GM18519 (cell line): Measurements from ENCODE around the gene FHL2.

Source experiments
- ATAC-seq: cut with Tn5 transposase; IDR thresholded peaks from one replicate; pipeline ENCODE4 v1.9.1; 2021; ENCODE audit warnings: mild to moderate bottlenecking, moderate library complexity; ENCODE audit not compliant: unreplicated experiment, low FRiP score

Gene FHL2

GRCh38 chr2:105399207-105399861, 483 bp upstream of the FHL2 start:
- no peak for ATAC-seq

- no peak for ATAC-seq
Measured at GRCh38 chr2:105397953-105398335, 907 bp downstream of the FHL2 start.

GRCh38 chr2:105397025-105397722, 1.7 kb downstream of the FHL2 start:
- no peak for ATAC-seq

GRCh38 chr2:105396254-105397024, 2.4 kb downstream of the FHL2 start:
- no peak for ATAC-seq

- ATAC-seq = no peak
Measured at GRCh38 chr2:105395691-105396090, 3.2 kb downstream of the FHL2 start.

GRCh38 chr2:105394951-105395611, 3.8 kb downstream of the FHL2 start:
- ATAC-seq = no peak

GRCh38 chr2:105393373-105394055, 5.3 kb downstream of the FHL2 start:
- no peak for ATAC-seq

GRCh38 chr2:105391763-105392662, 6.8 kb downstream of the FHL2 start:
- no peak for ATAC-seq

GRCh38 chr2:105391058-105391627, 7.7 kb downstream of the FHL2 start:
- ATAC-seq = no peak

GRCh38 chr2:105390454-105390853, 8.4 kb downstream of the FHL2 start:
- no peak for ATAC-seq

GRCh38 chr2:105388971-105389381, 9.9 kb downstream of the FHL2 start:
- ATAC-seq = no peak

GRCh38 chr2:105387225-105387624, 11.6 kb downstream of the FHL2 start:
- ATAC-seq = no peak

GRCh38 chr2:105385731-105386540, 12.9 kb downstream of the FHL2 start:
- ATAC-seq = no peak

GRCh38 chr2:105384861-105385260, 14.0 kb downstream of the FHL2 start:
- ATAC-seq = no peak

GRCh38 chr2:105384216-105384615, 14.6 kb downstream of the FHL2 start:
- no peak for ATAC-seq

GRCh38 chr2:105383432-105384166, 15.3 kb downstream of the FHL2 start:
- ATAC-seq = no peak

GRCh38 chr2:105382177-105382576, 16.7 kb downstream of the FHL2 start:
- no peak for ATAC-seq
